ENCODE measurements around the gene F8A3. TPM values are rescaled to one million over a fixed set of nuclear protein-coding genes. Genes with fewer than 3 reads are reported as not detected.
"Not testable (repeated sequence)": the region's sequence is repeated elsewhere in the genome, so short reads cannot be mapped to it uniquely, and the experiment has no call there.

The F8A3 gene
- total and polyA plus RNA-seq, 2 of the 4 experiments (the other 2 are of a cell fraction): 0.18 to 1.5 TPM

GRCh38 chrX:155466269-155466938 is 8.0 kb upstream of the F8A3 start:
- H2AK5ac ChIP-seq (ENCODE audit: low read depth, low read length); DNase-seq; H2AK9ac ChIP-seq (replicated peaks; ENCODE audit: low read depth, low read length, poor library complexity); H3K23ac ChIP-seq (ENCODE audit: low read depth, low read length); H2BK15ac ChIP-seq (ENCODE audit: low read depth, low read length); H3K9me1 ChIP-seq (ENCODE audit: insufficient read depth, low read length); H3K4ac ChIP-seq (ENCODE audit: low read depth, low read length); H3K56ac ChIP-seq (ENCODE audit: extremely low read depth, insufficient read depth, low read length); H4K91ac ChIP-seq (ENCODE audit: insufficient read depth, low read depth, low read length); H4K20me1 ChIP-seq (ENCODE audit: insufficient read depth, low read length); H3K14ac ChIP-seq (replicated peaks; ENCODE audit: low read depth, low read length); H3K79me1 ChIP-seq (ENCODE audit: low read depth in 1 of 2, low read length in 2 of 2); H3K4me3 ChIP-seq (ENCODE audit: insufficient read depth, low read depth, low read length); in situ Hi-C loops (cut with MboI; ENCODE audit: low sequenced_read_pairs); H4K5ac ChIP-seq (ENCODE audit: low read depth, low read length); H3K9me3 ChIP-seq (ENCODE audit: control insufficient read depth, insufficient read depth, low read length); BruUV-seq (replicated peaks); intact Hi-C loops (cut with micrococcal nuclease); H3K9ac ChIP-seq (ENCODE audit: low read depth, low read length); H3K4me1 ChIP-seq (ENCODE audit: control insufficient read depth, insufficient read depth, low read length); H3K4me2 ChIP-seq (ENCODE audit: low read depth, low read length); ATAC-seq (ENCODE audit: low read depth); H2AFZ ChIP-seq (replicated peaks; ENCODE audit: low read length, poor library complexity); H3K36me3 ChIP-seq (ENCODE audit: control insufficient read depth, insufficient read depth, low read length); H4K8ac ChIP-seq (ENCODE audit: low read depth in 2 of 2, low read length in 2 of 2); CTCF ChIA-PET; H3K18ac ChIP-seq (ENCODE audit: low read depth, low read length); H2BK20ac ChIP-seq (ENCODE audit: low read depth, low read length); H2BK5ac ChIP-seq (ENCODE audit: low read depth, low read length, poor library complexity, severe bottlenecking); H3K27ac ChIP-seq (ENCODE audit: insufficient read depth, low read length); H3K27me3 ChIP-seq (ENCODE audit: control insufficient read depth, insufficient read depth, low read length); POLR2A ChIA-PET (ENCODE audit: unreplicated experiment); dilution Hi-C loops (cut with HindIII; ENCODE audit: low sequenced_read_pairs, unreplicated experiment); H2BK120ac ChIP-seq (ENCODE audit: low read depth, low read length): not testable (repeated sequence)
- WGBS, 2 experiments (ENCODE audit: extremely low coverage in 2 of 2, insufficient read length in 1 of 2): no CpG with 5 or more reads among the region's 9 CpGs

- H3K23ac ChIP-seq (ENCODE audit: low read depth, low read length); H3K14ac ChIP-seq (replicated peaks; ENCODE audit: low read depth, low read length); H3K4ac ChIP-seq (ENCODE audit: low read depth, low read length); intact Hi-C loops (cut with micrococcal nuclease); H3K9ac ChIP-seq (ENCODE audit: low read depth, low read length); H2AK5ac ChIP-seq (ENCODE audit: low read depth, low read length); H4K5ac ChIP-seq (ENCODE audit: low read depth, low read length); H3K9me3 ChIP-seq (ENCODE audit: control insufficient read depth, insufficient read depth, low read length); H3K9me1 ChIP-seq (ENCODE audit: insufficient read depth, low read length); ATAC-seq (ENCODE audit: low read depth); H4K8ac ChIP-seq (ENCODE audit: low read depth in 2 of 2, low read length in 2 of 2); H3K27ac ChIP-seq (ENCODE audit: insufficient read depth, low read length); POLR2A ChIA-PET (ENCODE audit: unreplicated experiment); H4K91ac ChIP-seq (ENCODE audit: insufficient read depth, low read depth, low read length); H3K36me3 ChIP-seq (ENCODE audit: control insufficient read depth, insufficient read depth, low read length); H2AFZ ChIP-seq (replicated peaks; ENCODE audit: low read length, poor library complexity); dilution Hi-C loops (cut with HindIII; ENCODE audit: low sequenced_read_pairs, unreplicated experiment); in situ Hi-C loops (cut with MboI; ENCODE audit: low sequenced_read_pairs); H4K20me1 ChIP-seq (ENCODE audit: insufficient read depth, low read length); H3K56ac ChIP-seq (ENCODE audit: extremely low read depth, insufficient read depth, low read length); H3K4me2 ChIP-seq (ENCODE audit: low read depth, low read length); H3K79me1 ChIP-seq (ENCODE audit: low read depth in 1 of 2, low read length in 2 of 2); H3K4me3 ChIP-seq (ENCODE audit: insufficient read depth, low read depth, low read length); H2BK5ac ChIP-seq (ENCODE audit: low read depth, low read length, poor library complexity, severe bottlenecking); H2BK120ac ChIP-seq (ENCODE audit: low read depth, low read length); CTCF ChIA-PET; H3K4me1 ChIP-seq (ENCODE audit: control insufficient read depth, insufficient read depth, low read length); BruUV-seq (replicated peaks); H2BK15ac ChIP-seq (ENCODE audit: low read depth, low read length); DNase-seq; H2AK9ac ChIP-seq (replicated peaks; ENCODE audit: low read depth, low read length, poor library complexity); H3K27me3 ChIP-seq (ENCODE audit: control insufficient read depth, insufficient read depth, low read length); H2BK20ac ChIP-seq (ENCODE audit: low read depth, low read length); H3K18ac ChIP-seq (ENCODE audit: low read depth, low read length): not testable (repeated sequence)
- WGBS, 2 experiments (ENCODE audit: extremely low coverage in 2 of 2, insufficient read length in 1 of 2): no CpG with 5 or more reads among the region's 8 CpGs
Observed at GRCh38 chrX:155460501-155460900, 2.1 kb upstream of the F8A3 start.
